HEK293 (cell line): ENCODE measurements around the gene ZIC4.

Experiments
- CTCF ChIA-PET: fragments of 350-600 bp; formaldehyde crosslinking; extraction: SDS; loops from one replicate; lab custom pipeline; 2021; ENCODE audit warnings: antibody characterized with exemption; lab: Yijun Ruan, JAX
- POLR2A ChIA-PET: fragments of 300-600 bp; formaldehyde crosslinking; extraction: SDS; loops from one replicate; lab custom pipeline; 2020; ENCODE audit warnings: antibody characterized with exemption, inconsistent platforms; lab: Yijun Ruan, JAX
- H3K27ac ChIP-seq: fragments of 200-500 bp; sonication (Bioruptor generic); 2 replicates; pipeline ENCODE4 v1.5.1; 2014; ENCODE audit warnings: low read depth, low read length, control low read depth, inconsistent platforms; ENCODE audit errors: extremely low read depth
- H3K36me3 ChIP-seq, 2 experiments: fragments of 200-500 bp in 1 of 2; sonication (Bioruptor generic) in 1 of 2; 1 replicate in 1 of 2; 2 replicates in 1 of 2; pipeline ENCODE4 v1.5.1; 2014 to 2017; ENCODE audit warnings: inconsistent platforms in 2 of 2, low read length in 2 of 2; ENCODE audit not compliant: control insufficient read depth in 2 of 2, insufficient read depth in 1 of 2
- H3K4me1 ChIP-seq: fragments of 200-500 bp; sonication (Bioruptor generic); 2 replicates; pipeline ENCODE4 v1.5.1; 2014; ENCODE audit warnings: mild to moderate bottlenecking, low read length, inconsistent platforms; ENCODE audit not compliant: control insufficient read depth, insufficient read depth
- H3K4me3 ChIP-seq: 2 replicates; pipeline ENCODE4 v1.5.1; 2011; ENCODE audit warnings: low read depth, mild to moderate bottlenecking, control low read depth, low read length, moderate library complexity
- H3K9me3 ChIP-seq: fragments of 200-500 bp; sonication (Bioruptor generic); 2 replicates; pipeline ENCODE4 v1.5.1; 2014; ENCODE audit warnings: low read depth, low read length, inconsistent platforms; ENCODE audit not compliant: control insufficient read depth, insufficient read depth
- BCL11B ChIP-seq: fragments of 450-650 bp; formaldehyde crosslinking; IDR thresholded peaks from 2 replicates; pipeline ENCODE4 v1.5.1; 2016; ENCODE audit warnings: low read depth, missing biosample characterization, missing genetic modification characterization
- GLI2 ChIP-seq: fragments of 450-650 bp; formaldehyde crosslinking; IDR thresholded peaks from 2 replicates; pipeline ENCODE4; 2017; ENCODE audit warnings: missing biosample characterization, missing genetic modification characterization, low read depth, borderline replicate concordance
- IKZF3 ChIP-seq: fragments of 450-650 bp; IDR thresholded peaks from 2 replicates; pipeline ENCODE4 v1.5.0; 2018; ENCODE audit warnings: missing biosample characterization, mild to moderate bottlenecking, missing genetic modification characterization, moderate library complexity
- KLF16 ChIP-seq: fragments of 450-650 bp; formaldehyde crosslinking; IDR thresholded peaks from 2 replicates; pipeline ENCODE4 v1.5.1; 2017; ENCODE audit warnings: missing biosample characterization, missing genetic modification characterization
- MZF1 ChIP-seq: fragments of 450-650 bp; formaldehyde crosslinking; IDR thresholded peaks from 2 replicates; pipeline ENCODE4 v1.5.1; 2017; ENCODE audit warnings: missing biosample characterization, missing genetic modification characterization, borderline replicate concordance
- PRDM1 ChIP-seq: fragments of 450-650 bp; formaldehyde crosslinking; IDR thresholded peaks from 2 replicates; pipeline ENCODE4; 2016; ENCODE audit warnings: missing biosample characterization, missing genetic modification characterization
- TCF7L2 ChIP-seq: IDR thresholded peaks from 2 replicates; pipeline ENCODE4 v1.6.1; 2011; ENCODE audit warnings: low read depth, mild to moderate bottlenecking, inconsistent platforms, low read length, moderate library complexity, borderline replicate concordance
- ZFHX2 ChIP-seq: fragments of 450-650 bp; formaldehyde crosslinking; conservative IDR thresholded peaks from 2 replicates; pipeline ENCODE4 v1.5.1; 2016; ENCODE audit warnings: missing biosample characterization, missing genetic modification characterization
- ZFP37 ChIP-seq: fragments of 450-650 bp; formaldehyde crosslinking; IDR thresholded peaks from 2 replicates; pipeline ENCODE4 v1.5.1; 2016; ENCODE audit warnings: missing biosample characterization, missing genetic modification characterization
- ZNF155 ChIP-seq: fragments of 450-650 bp; formaldehyde crosslinking; IDR thresholded peaks from 2 replicates; pipeline ENCODE4 v1.5.1; 2016; ENCODE audit warnings: missing biosample characterization, missing genetic modification characterization
- ZNF223 ChIP-seq: fragments of 450-650 bp; formaldehyde crosslinking; IDR thresholded peaks from 2 replicates; pipeline ENCODE4 v1.5.1; 2016; ENCODE audit warnings: missing biosample characterization, missing genetic modification characterization
- ZNF292 ChIP-seq: fragments of 450-650 bp; formaldehyde crosslinking; IDR thresholded peaks from 2 replicates; pipeline ENCODE4 v1.5.1; 2016; ENCODE audit warnings: low read depth, missing biosample characterization, missing genetic modification characterization, borderline replicate concordance
- ZNF335 ChIP-seq: fragments of 450-650 bp; formaldehyde crosslinking; conservative IDR thresholded peaks from 2 replicates; pipeline ENCODE4 v1.5.1; 2016; ENCODE audit warnings: missing biosample characterization, missing genetic modification characterization
- ZNF366 ChIP-seq: fragments of 450-650 bp; formaldehyde crosslinking; conservative IDR thresholded peaks from 2 replicates; pipeline ENCODE4 v1.5.1; 2016; ENCODE audit warnings: missing biosample characterization, missing genetic modification characterization
- ZNF571 ChIP-seq: fragments of 450-650 bp; formaldehyde crosslinking; IDR thresholded peaks from 2 replicates; pipeline ENCODE4 v1.5.0; 2017; ENCODE audit warnings: missing biosample characterization, missing genetic modification characterization
- ZNF664 ChIP-seq: fragments of 450-650 bp; formaldehyde crosslinking; IDR thresholded peaks from 2 replicates; pipeline ENCODE4 v1.5.1; 2016; ENCODE audit warnings: missing biosample characterization, missing genetic modification characterization
- ZNF837 ChIP-seq: fragments of 450-650 bp; formaldehyde crosslinking; IDR thresholded peaks from 2 replicates; pipeline ENCODE4 v1.5.1; 2016; ENCODE audit warnings: missing biosample characterization, missing genetic modification characterization
- ZNF843 ChIP-seq: fragments of 450-650 bp; formaldehyde crosslinking; IDR thresholded peaks from 2 replicates; pipeline ENCODE4 v1.5.1; 2016; ENCODE audit warnings: missing biosample characterization, missing genetic modification characterization
- ZSCAN16 ChIP-seq: fragments of 450-650 bp; formaldehyde crosslinking; IDR thresholded peaks from 2 replicates; pipeline ENCODE4 v1.5.1; 2016; ENCODE audit warnings: missing biosample characterization, missing genetic modification characterization
- TF ChIP-seq, protein P1 (sequence below): fragments of 450-650 bp; IDR thresholded peaks from 2 replicates; pipeline ENCODE4 v1.5.1; 2018; ENCODE audit warnings: missing biosample characterization, missing genetic modification characterization
- TF ChIP-seq, protein P2 (sequence below): IDR thresholded peaks from 2 replicates; pipeline ENCODE4 v1.6.1; 2011; ENCODE audit warnings: mild to moderate bottlenecking, low read depth, low read length, borderline replicate concordance
- TF ChIP-seq, protein P3 (sequence below): fragments of 450-650 bp; formaldehyde crosslinking; IDR thresholded peaks from 2 replicates; pipeline ENCODE4 v1.5.1; 2016; ENCODE audit warnings: missing biosample characterization, missing genetic modification characterization
- TF ChIP-seq, protein P4 (sequence below): fragments of 450-650 bp; formaldehyde crosslinking; IDR thresholded peaks from 2 replicates; pipeline ENCODE4 v1.5.1; 2016; ENCODE audit warnings: missing biosample characterization, missing genetic modification characterization

The ZIC4 gene

DNA sequence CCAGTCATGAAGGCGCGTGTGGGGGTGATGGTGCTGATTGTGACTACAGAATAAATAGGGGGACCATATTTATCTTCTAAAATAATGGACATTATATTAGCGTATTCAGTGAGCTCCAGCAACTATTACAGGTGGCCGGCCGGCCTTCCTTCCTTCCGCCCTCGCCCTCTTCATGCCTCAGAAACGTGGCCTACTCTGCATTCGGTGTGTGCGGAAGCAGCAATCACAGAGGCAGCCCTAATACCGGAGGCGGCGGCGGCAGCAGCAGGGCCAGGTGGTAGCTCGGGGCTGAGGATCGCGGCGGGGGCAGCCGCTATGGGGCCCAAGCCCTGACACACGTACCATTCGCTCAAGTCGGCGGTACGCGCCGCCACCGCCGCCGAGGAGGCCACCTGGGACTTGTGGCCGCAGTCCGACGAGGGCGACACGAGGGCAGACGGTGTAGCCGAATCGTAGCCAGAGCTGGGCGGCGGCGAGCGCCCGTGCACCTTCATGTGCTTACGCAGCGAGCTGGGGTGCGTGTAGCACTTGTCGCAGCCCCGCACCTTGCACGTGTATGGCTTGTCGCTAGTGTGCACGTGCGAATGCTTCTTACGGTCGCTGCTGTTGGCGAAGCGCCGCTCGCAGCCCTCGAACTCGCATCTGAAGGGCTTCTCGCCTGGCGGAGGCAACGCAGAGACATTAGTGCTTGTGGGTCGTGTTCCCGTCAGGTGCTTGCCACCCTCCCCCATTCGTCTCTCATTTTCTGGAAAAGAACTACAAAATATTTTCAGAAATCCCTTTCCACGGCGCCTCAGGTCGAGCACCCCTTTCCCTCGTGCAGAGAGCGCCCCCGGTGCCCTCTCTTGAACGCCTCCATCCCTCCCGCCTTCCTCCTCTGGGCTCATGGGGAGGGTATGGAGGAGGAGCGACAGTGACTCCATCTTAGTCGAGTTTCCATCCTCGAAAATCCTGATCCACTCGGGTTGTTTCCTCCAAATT, 15.5 kb downstream of the ZIC4 start:
- ChIA-PET CTCF (no interaction called here), POLR2A (no interaction called here)
- H3K36me3 ChIP-seq, result no peaks in the 10 kb centered on the region
- no peaks in the 10 kb centered on the region for H3K9me3 ChIP-seq
- H3K4me1 ChIP-seq, result no peaks in the 10 kb centered on the region
- no peak overlapping the region for H3K4me3 ChIP-seq
- TF ChIP-seq ZNF843 (tag by site-specific recombination) (no peak), ZFP37 (tag by site-specific recombination) (no peak), ZSCAN16 (no peak), ZNF571 (tag by site-specific recombination) (no peak), TCF7L2 (no peak), ZNF155 (no peak), PRDM1 (tag by site-specific recombination) (no peak), ZNF664 (no peak)
- H3K27ac ChIP-seq, result no peak overlapping the region

DNA sequence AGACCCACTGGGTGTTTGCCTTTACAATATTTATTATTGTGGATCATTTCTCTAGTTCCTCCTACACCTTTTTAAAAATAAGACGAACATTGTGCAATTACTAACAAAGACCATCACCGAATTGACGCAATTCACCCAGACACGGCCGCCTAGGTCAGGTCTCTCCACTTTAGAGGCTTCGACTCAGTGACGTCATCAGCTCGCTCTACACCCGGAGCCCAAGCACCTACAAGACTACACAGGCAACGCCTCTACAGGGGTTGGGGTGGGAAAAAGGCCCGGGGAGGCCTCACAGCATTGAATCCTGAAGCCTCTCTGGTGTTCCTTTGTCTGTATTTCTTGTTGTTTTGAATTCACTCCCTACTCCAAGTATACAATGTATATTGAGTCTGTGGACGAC, 16.6 kb downstream of the ZIC4 start:
- TF ChIP-seq, protein P1, sequence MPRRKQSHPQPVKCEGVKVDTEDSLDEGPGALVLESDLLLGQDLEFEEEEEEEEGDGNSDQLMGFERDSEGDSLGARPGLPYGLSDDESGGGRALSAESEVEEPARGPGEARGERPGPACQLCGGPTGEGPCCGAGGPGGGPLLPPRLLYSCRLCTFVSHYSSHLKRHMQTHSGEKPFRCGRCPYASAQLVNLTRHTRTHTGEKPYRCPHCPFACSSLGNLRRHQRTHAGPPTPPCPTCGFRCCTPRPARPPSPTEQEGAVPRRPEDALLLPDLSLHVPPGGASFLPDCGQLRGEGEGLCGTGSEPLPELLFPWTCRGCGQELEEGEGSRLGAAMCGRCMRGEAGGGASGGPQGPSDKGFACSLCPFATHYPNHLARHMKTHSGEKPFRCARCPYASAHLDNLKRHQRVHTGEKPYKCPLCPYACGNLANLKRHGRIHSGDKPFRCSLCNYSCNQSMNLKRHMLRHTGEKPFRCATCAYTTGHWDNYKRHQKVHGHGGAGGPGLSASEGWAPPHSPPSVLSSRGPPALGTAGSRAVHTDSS (tag by site-specific recombination), result no peak
- TF ChIP-seq, protein P2, sequence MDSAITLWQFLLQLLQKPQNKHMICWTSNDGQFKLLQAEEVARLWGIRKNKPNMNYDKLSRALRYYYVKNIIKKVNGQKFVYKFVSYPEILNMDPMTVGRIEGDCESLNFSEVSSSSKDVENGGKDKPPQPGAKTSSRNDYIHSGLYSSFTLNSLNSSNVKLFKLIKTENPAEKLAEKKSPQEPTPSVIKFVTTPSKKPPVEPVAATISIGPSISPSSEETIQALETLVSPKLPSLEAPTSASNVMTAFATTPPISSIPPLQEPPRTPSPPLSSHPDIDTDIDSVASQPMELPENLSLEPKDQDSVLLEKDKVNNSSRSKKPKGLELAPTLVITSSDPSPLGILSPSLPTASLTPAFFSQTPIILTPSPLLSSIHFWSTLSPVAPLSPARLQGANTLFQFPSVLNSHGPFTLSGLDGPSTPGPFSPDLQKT, result no peak
- TF ChIP-seq, protein P3, sequence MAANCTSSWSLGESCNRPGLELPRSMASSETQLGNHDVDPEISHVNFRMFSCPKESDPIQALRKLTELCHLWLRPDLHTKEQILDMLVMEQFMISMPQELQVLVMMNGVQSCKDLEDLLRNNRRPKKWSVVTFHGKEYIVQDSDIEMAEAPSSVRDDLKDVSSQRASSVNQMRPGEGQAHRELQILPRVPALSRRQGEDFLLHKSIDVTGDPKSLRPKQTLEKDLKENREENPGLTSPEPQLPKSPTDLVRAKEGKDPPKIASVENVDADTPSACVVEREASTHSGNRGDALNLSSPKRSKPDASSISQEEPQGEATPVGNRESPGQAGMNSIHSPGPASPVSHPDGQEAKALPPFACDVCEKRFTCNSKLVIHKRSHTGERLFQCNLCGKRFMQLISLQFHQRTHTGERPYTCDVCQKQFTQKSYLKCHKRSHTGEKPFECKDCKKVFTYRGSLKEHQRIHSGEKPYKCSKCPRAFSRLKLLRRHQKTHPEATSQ (tag by site-specific recombination), result no peak
- TF ChIP-seq BCL11B (no peak), ZNF366 (tag by site-specific recombination) (no peak), IKZF3 (tag by site-specific recombination) (no peak), ZNF223 (tag by site-specific recombination) (no peak), ZNF335 (tag by site-specific recombination) (no peak), ZNF155 (no peak), KLF16 (tag by site-specific recombination) (no peak), ZNF292 (tag by site-specific recombination) (no peak), GLI2 (tag by site-specific recombination) (no peak), MZF1 (no peak), ZFHX2 (tag by site-specific recombination) (no peak), ZNF837 (tag by site-specific recombination) (no peak)
- TF ChIP-seq, protein P4, sequence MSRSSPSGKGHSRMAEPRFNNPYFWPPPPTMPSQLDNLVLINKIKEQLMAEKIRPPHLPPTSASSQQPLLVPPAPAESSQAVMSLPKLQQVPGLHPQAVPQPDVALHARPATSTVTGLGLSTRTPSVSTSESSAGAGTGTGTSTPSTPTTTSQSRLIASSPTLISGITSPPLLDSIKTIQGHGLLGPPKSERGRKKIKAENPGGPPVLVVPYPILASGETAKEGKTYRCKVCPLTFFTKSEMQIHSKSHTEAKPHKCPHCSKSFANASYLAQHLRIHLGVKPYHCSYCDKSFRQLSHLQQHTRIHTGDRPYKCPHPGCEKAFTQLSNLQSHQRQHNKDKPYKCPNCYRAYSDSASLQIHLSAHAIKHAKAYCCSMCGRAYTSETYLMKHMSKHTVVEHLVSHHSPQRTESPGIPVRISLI, result no peak
- ChIA-PET POLR2A (no interaction called here), CTCF (no interaction called here)
- Histone ChIP-seq H3K4me3 (no peak overlapping the region), H3K4me1 (no peaks in the 10 kb centered on the region), H3K27ac (no peak overlapping the region), H3K9me3 (no peaks in the 10 kb centered on the region), H3K36me3 (no peaks in the 10 kb centered on the region)
